Lower leg skin (tissue), 4 donors: ENCODE results near the gene STX8. TPM values are rescaled to one million over a fixed set of nuclear protein-coding genes. Genes with fewer than 3 reads are reported as not detected.

ENCODE experiments used
- DNase-seq, 2 donors: peaks; one replicate each; pipeline ENCODE4 v3.0.0-alpha.2; 2019; ENCODE audit warnings: low spot score in 2 of 2
- H3K4me3 ChIP-seq: fragments of 200-600 bp; sonication (generic); 2 replicates; pipeline ENCODE4 v1.5.1; 2017; ENCODE audit warnings: mild to moderate bottlenecking, low read depth; ENCODE audit not compliant: poor library complexity, severe bottlenecking
- POLR2A ChIP-seq, 2 donors: fragments of 450-650 bp; IDR thresholded peaks; one replicate each; pipeline ENCODE4 v1.6.1; 2016 to 2017; ENCODE audit warnings: antibody characterized with exemption in 2 of 2, mild to moderate bottlenecking in 1 of 2, moderate library complexity in 1 of 2
- WGBS, 2 donors: methylation state at CpG; one replicate each; pipeline ENCODE4 v1.1.5; 2018; 5-methylcytosine and 5-hydroxymethylcytosine counted together
- intact Hi-C: fragments of 100-400 bp; cut with DNase I; formaldehyde crosslinking; loops from one replicate; pipeline ENCODE4 v1.15.0; 2023; ENCODE audit warnings: low total_unique reads
- total RNA-seq, 4 donors: library from RNA; depleted of rRNA; stranded (reverse); fragments of >200 nt; gene quantifications; one replicate each; pipeline ENCODE4 v1.1.0, GENCODE V29; 2016
- TF ChIP-seq, protein P1 (sequence below), 3 donors: fragments of 450-650 bp; IDR thresholded peaks; one replicate each; pipeline ENCODE4 v1.5.1; 2016; ENCODE audit warnings: antibody characterized with exemption in 3 of 3, mild to moderate bottlenecking in 3 of 3, moderate library complexity in 2 of 3

STX8 gene
- total RNA-seq, 4 donors from 2014 or later: 32.1 to 56.4 (median 45.1) TPM

DNA sequence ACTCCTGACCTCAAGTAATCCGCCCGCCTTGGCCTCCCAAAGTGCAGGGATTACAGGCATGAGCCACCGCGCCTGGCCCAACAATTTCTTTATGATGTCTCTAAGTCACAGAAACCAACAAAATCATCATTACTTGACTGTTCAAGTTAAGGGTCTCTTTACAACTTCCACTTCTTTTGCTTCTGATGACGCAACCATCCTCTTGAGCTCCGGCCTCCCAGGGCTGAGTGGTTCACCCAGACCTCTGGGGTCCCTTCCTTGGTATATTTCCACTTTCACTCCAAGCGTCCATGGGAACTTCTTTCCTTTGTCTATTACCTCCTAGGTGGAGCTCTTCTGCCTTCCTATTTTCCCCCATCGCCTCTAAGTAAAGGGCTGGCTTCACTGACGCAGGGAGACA lies 300.6 kb downstream of the STX8 start:
- WGBS, 2 donors: 96 to 98% methylated on average over 9 of the region's 9 CpGs
- DNase-seq: no peak
- intact Hi-C loops: no loop called here
- no peak overlapping the region for H3K4me3 ChIP-seq
- TF ChIP-seq POLR2A (IDR thresholded peaks at IDR 0.05): no peak
- TF ChIP-seq, protein P1, sequence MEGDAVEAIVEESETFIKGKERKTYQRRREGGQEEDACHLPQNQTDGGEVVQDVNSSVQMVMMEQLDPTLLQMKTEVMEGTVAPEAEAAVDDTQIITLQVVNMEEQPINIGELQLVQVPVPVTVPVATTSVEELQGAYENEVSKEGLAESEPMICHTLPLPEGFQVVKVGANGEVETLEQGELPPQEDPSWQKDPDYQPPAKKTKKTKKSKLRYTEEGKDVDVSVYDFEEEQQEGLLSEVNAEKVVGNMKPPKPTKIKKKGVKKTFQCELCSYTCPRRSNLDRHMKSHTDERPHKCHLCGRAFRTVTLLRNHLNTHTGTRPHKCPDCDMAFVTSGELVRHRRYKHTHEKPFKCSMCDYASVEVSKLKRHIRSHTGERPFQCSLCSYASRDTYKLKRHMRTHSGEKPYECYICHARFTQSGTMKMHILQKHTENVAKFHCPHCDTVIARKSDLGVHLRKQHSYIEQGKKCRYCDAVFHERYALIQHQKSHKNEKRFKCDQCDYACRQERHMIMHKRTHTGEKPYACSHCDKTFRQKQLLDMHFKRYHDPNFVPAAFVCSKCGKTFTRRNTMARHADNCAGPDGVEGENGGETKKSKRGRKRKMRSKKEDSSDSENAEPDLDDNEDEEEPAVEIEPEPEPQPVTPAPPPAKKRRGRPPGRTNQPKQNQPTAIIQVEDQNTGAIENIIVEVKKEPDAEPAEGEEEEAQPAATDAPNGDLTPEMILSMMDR (IDR thresholded peaks at IDR 0.05): no peak

DNA sequence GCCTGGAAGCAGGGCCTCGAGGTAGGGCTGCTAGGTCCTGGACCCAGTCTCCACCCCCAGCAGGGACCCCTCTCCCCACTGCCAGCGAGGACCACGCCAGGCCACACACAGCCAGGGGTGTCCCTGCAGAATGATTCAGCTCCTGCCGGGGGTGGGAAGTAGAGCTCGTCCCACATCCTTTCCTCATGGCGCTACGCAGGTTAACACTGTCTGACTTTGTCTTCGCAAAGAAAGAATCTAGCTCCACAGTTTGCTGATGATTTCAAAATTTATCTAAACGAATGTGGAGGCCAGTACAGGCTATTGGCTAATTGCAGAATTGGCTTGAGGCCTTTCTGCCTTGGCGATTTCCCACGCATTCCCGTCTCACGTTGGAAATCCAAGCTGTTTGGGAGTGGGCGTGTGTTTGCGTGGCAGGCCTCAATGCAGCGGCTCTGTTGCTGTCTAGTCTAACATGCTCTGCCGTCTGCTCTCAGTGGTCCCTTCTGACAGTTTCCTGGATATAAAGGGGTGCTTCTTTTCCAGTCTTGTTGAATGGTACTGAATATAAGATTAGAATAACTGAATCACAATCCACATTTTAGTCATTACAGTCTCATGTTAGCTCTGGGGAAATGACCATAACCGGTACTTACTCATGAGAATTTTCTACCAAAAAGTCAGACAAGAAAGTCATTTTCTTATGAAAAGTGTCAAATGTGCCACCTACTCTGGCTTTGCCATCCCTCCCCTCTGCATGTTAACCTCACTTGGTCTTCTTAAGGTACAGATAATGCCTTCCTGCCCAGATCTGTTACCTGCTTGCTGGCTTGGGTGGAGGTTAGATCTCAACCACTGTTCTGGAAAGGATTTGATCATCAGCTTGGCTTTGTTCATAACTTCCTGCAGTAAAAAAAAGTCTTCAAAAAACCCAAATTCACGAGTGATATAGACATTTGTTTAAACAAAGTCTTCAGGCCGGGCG lies 301.9 kb downstream of the STX8 start:
- intact Hi-C loops: no loop called here

DNA sequence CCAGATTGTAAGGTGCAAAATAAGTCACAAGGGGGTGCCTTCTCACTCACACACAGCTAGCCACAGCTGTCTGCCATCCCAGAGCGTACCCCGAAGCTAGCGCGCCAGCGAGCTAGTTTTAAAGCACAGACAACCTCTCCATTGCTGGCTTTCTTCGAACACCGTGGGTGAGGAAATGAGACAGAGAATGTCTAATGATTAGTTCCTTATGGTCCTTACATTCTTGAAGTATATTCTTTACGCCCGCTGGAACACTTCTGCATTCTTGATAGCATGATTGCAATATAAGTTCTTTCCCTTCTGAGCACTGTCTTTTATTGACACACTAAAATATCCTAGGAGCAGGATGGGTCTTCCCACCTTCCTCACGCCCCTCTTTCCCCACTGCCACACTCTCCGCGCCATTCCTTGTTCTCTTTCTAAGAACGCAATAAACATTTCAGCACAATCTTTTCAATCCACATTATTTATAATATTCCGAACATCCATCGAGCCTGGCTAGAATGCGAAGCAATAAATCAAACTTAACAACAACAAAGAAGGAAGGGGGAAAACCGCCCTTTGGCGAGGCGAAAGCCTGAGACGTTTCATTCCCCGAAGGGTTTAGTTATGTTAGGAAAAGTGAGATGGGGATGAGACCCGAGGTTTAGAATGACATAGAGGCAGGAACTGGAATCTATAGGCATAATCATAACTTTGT lies 303.0 kb downstream of the STX8 start:
- WGBS, 2 donors: 63 to 71% methylated on average over 22 of the region's 22 CpGs
- no peak for TF ChIP-seq POLR2A (IDR thresholded peaks at IDR 0.05)
- TF ChIP-seq, protein P1 (IDR thresholded peaks at IDR 0.05): no peak
- H3K4me3 ChIP-seq: no peak overlapping the region
- intact Hi-C loops: no loop called here
- no peak for DNase-seq

More for the DNA sequence above, 301.9 kb downstream of the STX8 start:
- TF ChIP-seq, protein P1 (IDR thresholded peaks at IDR 0.05): no peak
- no peak for TF ChIP-seq POLR2A (IDR thresholded peaks at IDR 0.05)
- no peak for DNase-seq
- H3K4me3 ChIP-seq: no peak overlapping the region
- 60 to 65% methylated on average over 21 of the region's 21 CpGs for WGBS, 2 donors

DNA sequence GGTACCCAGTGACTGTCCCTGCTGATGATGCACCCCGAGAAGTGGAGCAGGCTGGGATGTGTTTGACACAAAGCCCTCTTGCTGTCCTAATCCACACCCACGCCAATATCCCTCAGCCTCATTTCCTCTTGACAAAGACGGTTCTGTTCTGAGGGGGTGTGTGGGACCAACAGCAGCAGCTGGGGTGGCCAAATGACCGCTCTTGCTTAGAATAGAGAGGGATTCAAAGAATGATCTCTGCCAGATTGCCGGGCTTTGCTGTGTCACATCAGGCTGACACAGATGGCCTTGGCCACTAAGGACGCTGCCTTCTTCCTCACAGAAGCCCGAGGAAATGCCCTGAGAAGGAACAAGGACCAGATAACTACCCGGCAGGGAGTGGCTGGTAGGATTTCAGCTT lies 303.6 kb downstream of the STX8 start:
- TF ChIP-seq, protein P1 (IDR thresholded peaks at IDR 0.05): no peak
- TF ChIP-seq POLR2A (IDR thresholded peaks at IDR 0.05): no peak
- 64 to 68% methylated on average over 8 of the region's 8 CpGs for WGBS, 2 donors
- H3K4me3 ChIP-seq: no peak overlapping the region
- DNase-seq: no peak
- intact Hi-C loops: no loop called here

DNA sequence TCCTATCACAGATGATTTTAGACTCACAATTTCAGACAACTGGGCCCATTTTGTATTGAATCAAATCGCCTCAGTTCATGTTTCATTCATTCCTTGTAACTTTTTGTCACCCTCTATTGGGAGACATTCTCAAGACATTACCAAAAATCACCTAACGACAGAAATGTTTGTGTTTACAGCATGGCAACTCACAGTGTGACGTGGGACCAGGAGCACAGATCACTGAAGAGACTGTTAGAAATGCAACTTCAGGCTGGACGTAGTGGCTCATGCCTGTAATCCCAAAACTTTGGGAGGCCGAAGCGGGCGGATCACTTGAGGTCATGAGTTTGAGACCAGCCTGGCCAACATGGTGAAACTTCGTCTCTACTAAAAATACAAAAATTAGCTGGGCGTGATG lies 304.7 kb downstream of the STX8 start:
- H3K4me3 ChIP-seq: no peak overlapping the region
- 93 to 95% methylated on average over 9 of the region's 9 CpGs for WGBS, 2 donors
- TF ChIP-seq, protein P1 (IDR thresholded peaks at IDR 0.05): no peak
- no peak for TF ChIP-seq POLR2A (IDR thresholded peaks at IDR 0.05)
- intact Hi-C loops: no loop called here
- no peak for DNase-seq
